DOHH2 (cell line): Measurements from ENCODE around the gene CFAP221.

Experiments used
- H3F3A ChIP-seq: fragments of 200-600 bp; sonication (generic), shearing (Covaris generic); 2 replicates; pipeline ENCODE4 v1.6.0; 2016; ENCODE audit warnings: antibody characterized with exemption, mild to moderate bottlenecking; ENCODE audit not compliant: control insufficient read depth, insufficient read depth
- H3K27ac ChIP-seq: fragments of 200-600 bp; sonication (generic); 2 replicates; pipeline ENCODE4 v1.5.1; 2014; ENCODE audit warnings: low read depth, mild to moderate bottlenecking, low read length, moderate library complexity
- H3K27me3 ChIP-seq: fragments of 200-600 bp; sonication (generic); 2 replicates; pipeline ENCODE4 v1.6.1; 2014; ENCODE audit warnings: mild to moderate bottlenecking, low read length, mixed read lengths; ENCODE audit not compliant: control insufficient read depth
- H3K36me3 ChIP-seq: fragments of 200-600 bp; sonication (generic); 2 replicates; pipeline ENCODE4 v1.6.1; 2014; ENCODE audit warnings: mild to moderate bottlenecking, low read length, moderate library complexity, mixed read lengths; ENCODE audit not compliant: control insufficient read depth
- H3K4me1 ChIP-seq: fragments of 200-600 bp; sonication (generic); 2 replicates; pipeline ENCODE4 v1.6.1; 2014; ENCODE audit warnings: mild to moderate bottlenecking, low read length, mixed read lengths; ENCODE audit not compliant: control insufficient read depth
- H3K4me2 ChIP-seq: fragments of 200-600 bp; sonication (generic); 2 replicates; pipeline ENCODE4 v1.6.0; 2014; ENCODE audit warnings: mild to moderate bottlenecking, low read length, moderate library complexity
- H3K4me3 ChIP-seq: fragments of 200-600 bp; sonication (generic); 2 replicates; pipeline ENCODE4 v1.5.1; 2014; ENCODE audit warnings: mild to moderate bottlenecking, low read length, mixed read lengths
- H3K79me2 ChIP-seq: fragments of 200-600 bp; sonication (generic); 2 replicates; pipeline ENCODE4 v1.6.1; 2014; ENCODE audit warnings: mild to moderate bottlenecking, low read length, mixed read lengths; ENCODE audit not compliant: control insufficient read depth
- H3K9me2 ChIP-seq: fragments of 200-600 bp; sonication (generic); replicated peaks from 2 replicates; pipeline ENCODE4 v1.6.1; 2014; ENCODE audit warnings: mild to moderate bottlenecking, low read length, mixed read lengths; ENCODE audit not compliant: control insufficient read depth
- H3K9me3 ChIP-seq: fragments of 200-600 bp; sonication (generic); 2 replicates; pipeline ENCODE4 v1.6.1; 2014; ENCODE audit warnings: antibody characterized with exemption, low read length, mixed read lengths; ENCODE audit not compliant: control insufficient read depth, insufficient read depth
- H4K20me1 ChIP-seq: fragments of 200-600 bp; sonication (generic); 2 replicates; pipeline ENCODE4 v1.6.0; 2014; ENCODE audit warnings: low read depth, mild to moderate bottlenecking, antibody characterized with exemption, low read length, moderate library complexity; ENCODE audit not compliant: control insufficient read depth, insufficient read depth
- CTCF ChIP-seq: fragments of 200-600 bp; sonication (generic); IDR thresholded peaks from one replicate; pipeline ENCODE4 v1.5.1; 2014; ENCODE audit warnings: antibody characterized with exemption, mild to moderate bottlenecking, low read depth, low read length; ENCODE audit not compliant: poor library complexity, severe bottlenecking
- EZH2phosphoT487 ChIP-seq: fragments of 200-600 bp; sonication (generic); IDR thresholded peaks from 2 replicates; pipeline ENCODE4 v1.6.1; 2017; ENCODE audit warnings: borderline replicate concordance, mild to moderate bottlenecking, antibody characterized with exemption, low read length, moderate library complexity, mixed read lengths

Gene CFAP221

GRCh38 chr2:119548516-119549120, 4.4 kb downstream of the CFAP221 start:
- H3K36me3 ChIP-seq = no peaks in the 10 kb centered on the region
- H3K4me2 ChIP-seq = no peak overlapping the region
- H3K79me2 ChIP-seq = no peaks in the 10 kb centered on the region

GRCh38 chr2:119549241-119549640, 5.0 kb downstream of the CFAP221 start:
- H3K27me3 ChIP-seq = peaks cover 9% of the 10 kb centered on the region
- no peak overlapping the region for H3K4me3 ChIP-seq
- no peaks in the 10 kb centered on the region for H3F3A ChIP-seq
- H3K9me3 ChIP-seq = no peaks in the 10 kb centered on the region
- H3K9me2 ChIP-seq = no peaks in the 10 kb centered on the region
- H4K20me1 ChIP-seq = no peaks in the 10 kb centered on the region
- no peak overlapping the region for H3K27ac ChIP-seq
- TF ChIP-seq CTCF (no peak), EZH2phosphoT487 (no peak)
- no peaks in the 10 kb centered on the region for H3K36me3 ChIP-seq
- H3K4me1 ChIP-seq = no peaks in the 10 kb centered on the region
- H3K4me2 ChIP-seq = no peak overlapping the region
- H3K79me2 ChIP-seq = no peaks in the 10 kb centered on the region

More at GRCh38 chr2:119548516-119549120, 4.4 kb downstream of the CFAP221 start:
- TF ChIP-seq EZH2phosphoT487 = no peak
- no peak for TF ChIP-seq CTCF
- H3K27ac ChIP-seq = no peak overlapping the region
- no peak overlapping the region for H3K4me3 ChIP-seq
- no peaks in the 10 kb centered on the region for H3K4me1 ChIP-seq
- H4K20me1 ChIP-seq = no peaks in the 10 kb centered on the region
- H3K9me3 ChIP-seq = no peaks in the 10 kb centered on the region
- peaks cover 9% of the 10 kb centered on the region for H3K27me3 ChIP-seq
- no peaks in the 10 kb centered on the region for H3F3A ChIP-seq
- no peaks in the 10 kb centered on the region for H3K9me2 ChIP-seq

GRCh38 chr2:119550346-119550745, 6.1 kb downstream of the CFAP221 start:
- TF ChIP-seq CTCF (no peak), EZH2phosphoT487 (no peak)
- Histone ChIP-seq H3F3A (no peaks in the 10 kb centered on the region), H3K79me2 (no peaks in the 10 kb centered on the region), H3K4me3 (no peak overlapping the region), H3K36me3 (no peaks in the 10 kb centered on the region), H3K4me1 (no peaks in the 10 kb centered on the region), H3K27ac (no peak overlapping the region), H3K4me2 (no peak overlapping the region), H3K27me3 (peaks cover 9% of the 10 kb centered on the region), H3K9me3 (no peaks in the 10 kb centered on the region), H3K9me2 (no peaks in the 10 kb centered on the region), H4K20me1 (no peaks in the 10 kb centered on the region)

GRCh38 chr2:119550856-119551255, 6.6 kb downstream of the CFAP221 start:
- no peaks in the 10 kb centered on the region for H3F3A ChIP-seq
- H3K4me2 ChIP-seq = no peak overlapping the region

More at GRCh38 chr2:119550856-119551255, 6.6 kb downstream of the CFAP221 start:
- H3K27me3 ChIP-seq = peaks cover 9% of the 10 kb centered on the region
- no peaks in the 10 kb centered on the region for H3K79me2 ChIP-seq
- no peaks in the 10 kb centered on the region for H3K9me3 ChIP-seq
- TF ChIP-seq CTCF (no peak), EZH2phosphoT487 (no peak)
- H3K4me1 ChIP-seq = no peaks in the 10 kb centered on the region
- no peaks in the 10 kb centered on the region for H3K9me2 ChIP-seq
- no peaks in the 10 kb centered on the region for H4K20me1 ChIP-seq
- H3K27ac ChIP-seq = no peak overlapping the region
- no peaks in the 10 kb centered on the region for H3K36me3 ChIP-seq
- no peak overlapping the region for H3K4me3 ChIP-seq
